Measurements from ENCODE around the gene DHRS4L2.
"Not testable (repeated sequence)": the region's sequence is repeated elsewhere in the genome, so short reads cannot be mapped to it uniquely, and the experiment has no call there.

DNA sequence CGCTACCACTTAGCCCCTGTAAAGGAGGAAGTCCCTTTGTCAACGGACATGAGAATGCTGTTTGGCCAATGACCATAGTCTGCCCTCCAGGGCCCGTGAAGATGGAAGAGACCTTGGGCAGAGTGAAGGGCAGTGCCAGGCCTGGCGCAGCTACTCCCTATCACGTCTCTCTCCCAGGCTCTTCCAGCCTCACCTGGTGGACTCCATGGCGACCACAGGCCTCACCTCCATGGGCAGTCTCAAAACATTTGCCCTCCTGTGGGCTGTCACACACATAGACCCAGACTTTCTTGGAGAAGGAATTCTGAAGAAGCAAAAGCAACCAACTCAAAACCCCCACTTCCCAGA is 35.6 kb upstream of the DHRS4L2 start:
- TF ChIP-seq, protein P1, sequence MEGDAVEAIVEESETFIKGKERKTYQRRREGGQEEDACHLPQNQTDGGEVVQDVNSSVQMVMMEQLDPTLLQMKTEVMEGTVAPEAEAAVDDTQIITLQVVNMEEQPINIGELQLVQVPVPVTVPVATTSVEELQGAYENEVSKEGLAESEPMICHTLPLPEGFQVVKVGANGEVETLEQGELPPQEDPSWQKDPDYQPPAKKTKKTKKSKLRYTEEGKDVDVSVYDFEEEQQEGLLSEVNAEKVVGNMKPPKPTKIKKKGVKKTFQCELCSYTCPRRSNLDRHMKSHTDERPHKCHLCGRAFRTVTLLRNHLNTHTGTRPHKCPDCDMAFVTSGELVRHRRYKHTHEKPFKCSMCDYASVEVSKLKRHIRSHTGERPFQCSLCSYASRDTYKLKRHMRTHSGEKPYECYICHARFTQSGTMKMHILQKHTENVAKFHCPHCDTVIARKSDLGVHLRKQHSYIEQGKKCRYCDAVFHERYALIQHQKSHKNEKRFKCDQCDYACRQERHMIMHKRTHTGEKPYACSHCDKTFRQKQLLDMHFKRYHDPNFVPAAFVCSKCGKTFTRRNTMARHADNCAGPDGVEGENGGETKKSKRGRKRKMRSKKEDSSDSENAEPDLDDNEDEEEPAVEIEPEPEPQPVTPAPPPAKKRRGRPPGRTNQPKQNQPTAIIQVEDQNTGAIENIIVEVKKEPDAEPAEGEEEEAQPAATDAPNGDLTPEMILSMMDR (IDR thresholded peaks at IDR 0.05 in 4 of 5, conservative IDR thresholded peaks at IDR 0.05 in 1 of 5): not testable (repeated sequence)
- not testable (repeated sequence) for TF ChIP-seq POLR2A (IDR thresholded peaks at IDR 0.05)

Data from gastrocnemius medialis (tissue), 4 donors.